Inflammatory macrophage treated with lipopolysaccharide for 1 hour (primary cell): Measurements from ENCODE around the gene SEC11A.
"Not testable (repeated sequence)": the region's sequence is repeated elsewhere in the genome, so short reads cannot be mapped to it uniquely, and the experiment has no call there.

Source experiments
- DNase-seq, 2 donors: peaks; one replicate each; pipeline ENCODE4 v3.0.0-alpha.2; 2020 to 2022

SEC11A gene

GRCh38 chr15:84736375-84736774, 20.4 kb upstream of the SEC11A start:
- DNase-seq, result no peak

DNA sequence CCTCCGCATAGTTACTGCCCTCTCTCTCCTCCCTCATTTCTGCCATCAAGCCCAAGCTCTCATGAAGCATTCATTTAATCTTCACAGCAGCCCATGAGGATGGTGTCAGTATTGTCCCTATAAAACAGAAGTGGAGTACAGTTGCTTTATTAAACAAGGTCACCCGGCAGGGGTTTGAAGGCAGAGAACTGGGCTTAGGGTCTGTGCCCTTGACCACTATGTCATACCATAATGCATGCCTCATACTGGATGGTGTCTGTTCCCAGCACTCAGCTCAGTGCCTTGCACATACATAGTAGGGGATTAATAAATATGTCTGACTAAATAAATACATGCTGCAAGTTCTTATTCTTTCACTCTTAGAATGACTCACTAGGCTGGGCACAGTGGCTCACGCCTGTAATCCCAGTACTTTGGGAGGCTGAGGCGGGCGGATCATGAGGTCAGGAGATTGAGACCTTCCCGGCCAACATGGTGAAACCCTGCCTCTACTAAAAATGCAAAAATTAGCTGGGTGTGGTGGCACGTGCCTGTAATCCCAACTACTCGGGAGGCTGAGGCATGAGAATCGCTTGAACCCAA, 19.6 kb upstream of the SEC11A start:
- peak; percentile 54 to 83 for DNase-seq

- DNase-seq, result peak; percentile 58 to 66
Observed at GRCh38 chr15:84734794-84735479, 19.0 kb upstream of the SEC11A start.

- DNase-seq, result no peak
Observed at GRCh38 chr15:84731774-84732173, 15.8 kb upstream of the SEC11A start.

GRCh38 chr15:84727429-84727828, 11.5 kb upstream of the SEC11A start:
- no peak for DNase-seq

DNA sequence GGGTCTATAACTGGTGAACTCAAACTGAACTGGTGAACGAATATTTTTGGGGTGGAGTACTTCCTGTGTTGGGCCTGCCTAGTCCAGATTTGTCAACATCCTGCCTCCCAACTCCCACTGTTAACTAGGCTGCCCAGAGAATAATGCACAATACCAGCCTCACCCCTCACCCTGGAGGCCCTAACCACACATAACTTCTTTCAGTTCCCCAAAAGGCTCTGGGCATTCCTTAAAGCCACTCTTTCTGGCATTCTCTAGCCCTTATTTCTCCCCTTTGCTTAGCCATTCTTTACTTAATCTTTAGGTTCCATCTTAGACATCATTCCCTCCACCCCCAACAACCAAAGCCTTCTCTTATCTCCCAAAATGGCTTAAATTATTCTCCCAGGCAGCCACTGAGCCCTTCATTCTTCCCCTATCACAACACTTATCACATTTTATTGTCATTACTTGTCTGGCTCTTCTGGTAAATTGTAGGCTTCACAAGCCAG, 9.1 kb upstream of the SEC11A start:
- peak; percentile 84 to 85 for DNase-seq

- DNase-seq, result no peak
Observed at GRCh38 chr15:84722628-84723027, 6.7 kb upstream of the SEC11A start.

DNA sequence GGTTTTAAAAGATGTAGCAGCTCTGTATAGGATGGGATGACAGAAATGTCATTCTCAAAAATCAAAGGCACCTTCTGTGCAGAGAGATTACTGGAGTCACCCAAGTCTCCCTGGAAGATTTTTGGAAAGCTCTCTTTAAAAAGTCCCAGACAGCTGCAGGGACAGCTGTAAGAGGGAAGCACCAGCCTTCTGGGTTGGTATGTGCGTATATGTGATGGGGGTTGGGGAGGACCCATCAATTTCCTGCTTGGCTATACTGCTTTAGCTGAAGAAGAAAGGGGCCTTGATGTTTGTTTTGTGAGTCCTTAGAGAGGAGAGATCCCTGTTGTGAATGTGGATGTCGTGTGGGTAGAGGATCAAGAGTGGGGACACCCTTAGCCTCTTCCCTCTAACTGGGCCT, 5.4 kb upstream of the SEC11A start:
- no peak for DNase-seq

GRCh38 chr15:84715441-84716035, 401 bp downstream of the SEC11A start:
- DNase-seq, result peak in 1 of 2 donors; percentile 15

DNA sequence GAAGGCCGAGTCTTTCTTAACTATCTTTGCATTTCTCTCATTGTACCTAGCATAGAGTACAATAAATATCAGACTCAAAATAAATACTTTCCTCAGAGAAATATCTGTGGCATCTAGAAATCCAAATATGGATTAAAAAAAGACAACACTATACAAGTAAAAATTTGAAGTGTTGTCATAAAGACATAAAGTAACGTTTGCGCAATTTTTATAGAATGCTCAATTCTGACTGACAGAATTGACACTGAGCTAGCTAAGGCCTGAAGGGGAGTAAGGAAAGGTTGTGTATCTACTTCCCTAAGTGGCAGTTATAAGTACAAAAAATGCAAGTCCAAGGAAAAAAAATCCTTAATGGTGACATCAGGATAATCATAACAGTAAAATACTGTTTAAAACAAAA, 1.1 kb downstream of the SEC11A start:
- DNase-seq, result peak; percentile 22 to 30

DNA sequence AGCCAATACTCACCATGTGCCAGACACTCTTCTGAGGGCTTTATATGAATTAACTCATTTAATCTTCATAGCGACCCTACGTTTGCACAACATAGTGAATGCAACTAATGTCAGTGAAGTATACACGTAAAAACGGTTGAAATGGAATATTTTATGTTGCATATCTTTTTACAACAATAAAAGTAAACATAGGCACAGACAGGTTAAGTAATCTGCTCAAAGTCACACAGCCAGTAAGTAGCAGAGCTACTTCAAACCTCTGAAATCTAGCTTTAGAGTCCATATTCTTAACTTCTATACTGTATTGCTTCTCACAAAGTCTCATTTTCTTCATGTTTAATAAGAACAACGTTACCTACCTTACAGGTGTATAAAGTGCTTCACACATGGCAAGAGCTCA, 1.6 kb downstream of the SEC11A start:
- DNase-seq, result no peak

DNA sequence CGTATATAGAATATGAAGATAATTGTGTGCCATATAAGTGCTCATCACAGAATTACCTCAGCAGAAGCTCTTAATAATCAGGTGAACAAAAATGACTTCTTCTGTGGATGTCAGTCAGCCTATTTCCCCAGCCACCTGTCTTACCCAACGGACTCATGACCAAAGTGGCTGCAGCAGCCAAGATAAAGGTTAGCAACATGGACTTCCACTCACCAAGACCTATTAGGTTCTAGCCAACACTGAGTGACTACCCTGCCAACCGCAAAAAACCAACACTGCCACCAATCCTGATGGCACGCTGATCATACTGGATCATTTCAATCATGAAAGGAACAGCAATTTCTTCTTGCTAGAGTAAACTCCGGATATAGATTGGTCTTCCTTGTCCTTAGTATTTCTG, 12.1 kb downstream of the SEC11A start:
- DNase-seq, result no peak

DNA sequence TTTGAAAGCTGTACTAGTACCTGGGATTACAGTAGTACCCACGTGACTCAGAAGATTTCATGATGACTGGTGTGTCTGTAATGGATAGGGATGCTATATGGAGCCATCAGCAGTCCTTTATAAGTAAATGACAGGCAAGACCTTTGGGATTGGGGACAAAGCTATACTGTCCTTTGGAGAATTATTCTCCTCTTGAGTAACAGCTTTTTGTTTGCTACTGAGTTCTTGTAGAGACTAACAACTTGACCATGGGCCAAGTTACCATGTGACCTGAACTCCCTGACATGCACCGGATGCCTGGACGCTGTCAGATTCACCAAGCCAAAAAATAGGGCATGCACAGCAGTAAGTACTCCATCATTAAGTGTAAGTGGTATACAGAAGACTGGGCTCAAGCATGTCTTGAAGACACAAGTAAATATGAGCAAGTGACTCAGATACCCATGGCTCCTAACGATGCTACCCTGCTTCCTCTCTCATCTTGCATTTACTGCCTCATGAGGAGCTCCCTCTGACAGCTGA, 12.9 kb downstream of the SEC11A start:
- no peak for DNase-seq

DNA sequence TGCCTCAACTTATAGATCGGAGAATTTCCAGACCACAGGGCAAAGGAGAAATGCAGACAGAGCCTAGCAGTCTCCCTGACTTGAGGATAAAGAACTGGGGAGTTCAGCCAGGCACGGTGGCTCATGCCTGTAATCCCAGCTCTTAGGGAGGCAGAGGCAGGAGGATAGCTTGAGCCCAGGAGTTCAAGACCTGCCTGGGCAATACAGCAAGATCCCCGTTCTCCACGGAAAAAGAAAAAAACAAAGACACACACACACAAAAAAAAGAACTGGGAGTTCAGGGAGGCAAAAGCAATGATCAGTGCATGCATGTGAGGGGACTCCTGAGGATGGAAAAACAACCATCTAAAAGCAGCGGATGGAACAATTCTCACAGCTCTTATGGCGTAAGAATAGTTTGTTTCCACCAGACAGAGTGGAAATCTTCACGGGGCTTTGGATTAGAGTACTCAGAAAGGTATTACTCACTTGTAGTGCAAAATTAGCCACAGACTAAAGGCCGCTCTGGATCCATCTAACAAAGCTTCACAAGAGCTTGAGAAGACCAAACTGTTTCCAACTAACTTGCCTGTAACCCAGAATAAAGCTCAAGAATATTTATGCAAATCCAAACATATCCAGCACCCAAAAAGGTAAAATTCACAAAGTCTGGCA, 16.3 kb downstream of the SEC11A start:
- no peak for DNase-seq

DNA sequence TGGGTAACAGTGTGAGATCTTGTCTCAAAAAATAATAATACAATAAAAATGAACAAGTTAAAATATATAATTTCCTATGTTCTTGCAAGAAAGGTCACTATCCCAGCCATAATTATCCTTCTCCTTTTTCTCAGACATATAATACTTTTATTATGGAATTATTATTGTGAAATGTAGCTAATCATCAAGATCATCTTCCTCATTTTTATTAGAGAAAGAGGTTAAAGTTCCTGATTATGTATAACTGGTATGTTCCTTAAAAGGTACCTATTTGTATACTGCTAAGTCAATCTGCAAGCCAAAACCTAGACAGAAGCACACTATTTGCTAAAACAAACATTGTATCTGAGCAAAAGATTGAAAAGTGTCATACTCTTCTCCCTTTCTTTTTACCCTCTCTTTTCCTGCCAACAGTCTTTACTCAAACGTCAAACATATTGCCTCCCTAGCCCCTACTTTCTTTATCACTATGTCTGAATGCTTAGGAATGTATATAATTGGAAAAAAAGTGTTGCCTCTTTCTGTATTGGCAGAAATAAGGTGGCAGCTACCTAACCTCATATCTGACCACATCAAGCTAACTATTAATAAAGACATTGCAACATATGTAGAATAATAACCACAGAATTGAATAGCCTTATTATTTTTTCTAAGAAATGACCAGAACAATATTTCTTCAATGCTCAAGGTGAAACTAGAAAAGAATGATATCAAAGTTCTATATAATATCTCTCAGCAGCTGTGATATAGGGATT, 18.5 kb downstream of the SEC11A start:
- peak; percentile 23 to 54 for DNase-seq

- no peak for DNase-seq
Observed at GRCh38 chr15:84696757-84697156, 19.2 kb downstream of the SEC11A start.

DNA sequence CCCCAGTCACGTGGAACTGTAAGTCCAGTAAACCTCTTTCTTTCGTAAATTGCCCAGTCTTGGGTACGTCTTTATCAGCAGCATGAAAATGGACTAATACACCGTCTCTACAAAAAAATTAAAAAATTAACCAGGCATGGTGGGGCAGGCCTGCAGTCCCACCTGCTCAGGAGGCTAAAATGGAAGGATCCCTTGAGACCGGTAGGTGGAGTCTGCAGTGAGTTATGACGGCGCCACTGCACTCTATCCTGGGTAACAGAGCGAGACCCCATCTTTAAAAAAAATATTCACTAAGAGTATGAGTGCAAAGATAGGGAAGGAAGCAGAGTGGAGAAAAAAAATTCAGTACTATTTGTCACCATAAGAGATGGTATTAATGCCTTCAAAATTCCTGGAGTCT, 25.6 kb downstream of the SEC11A start:
- DNase-seq, result no peak

DNA sequence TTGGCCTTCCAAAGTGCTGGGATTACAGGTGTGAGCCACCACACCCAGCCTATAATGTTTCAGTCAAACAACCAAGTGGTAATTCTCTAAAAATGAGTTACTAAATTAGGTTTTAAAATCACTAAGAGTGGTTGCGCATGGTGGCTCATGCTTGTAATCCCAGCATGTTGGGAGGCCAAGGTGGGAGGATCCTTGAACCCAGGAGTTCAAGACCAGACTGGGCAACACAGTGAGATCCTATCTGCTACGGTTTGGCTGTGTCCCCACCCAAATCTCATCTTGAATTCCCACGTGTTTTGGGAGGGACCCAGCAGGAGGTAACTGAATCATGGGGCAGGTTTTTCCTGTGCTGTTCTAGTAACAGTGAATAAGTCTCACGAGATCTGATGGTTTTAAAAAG, 26.1 kb downstream of the SEC11A start:
- no peak for DNase-seq

- not testable (repeated sequence) for DNase-seq
Observed at GRCh38 chr15:84686446-84686845, 29.5 kb downstream of the SEC11A start.

DNA sequence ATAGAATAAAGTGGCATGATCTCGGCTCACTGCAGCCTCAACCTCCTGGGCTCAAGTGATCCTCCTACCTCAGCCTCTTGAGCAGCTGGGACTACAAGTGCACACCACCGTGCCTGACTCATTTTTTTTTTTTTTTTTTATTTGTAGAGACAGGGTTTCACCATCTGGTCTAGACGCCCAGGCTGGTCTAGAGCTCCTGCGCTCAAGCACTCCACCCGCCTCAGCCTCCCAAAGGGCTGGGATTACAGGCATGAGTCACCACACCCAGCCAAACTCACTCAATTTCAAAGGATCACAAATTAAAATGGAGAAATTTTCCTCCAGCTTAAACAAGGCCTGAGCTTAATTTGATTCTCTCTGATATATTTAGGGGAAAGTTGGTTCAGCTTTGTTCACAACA, 30.6 kb downstream of the SEC11A start:
- DNase-seq, result peak; percentile 40 to 41

GRCh38 chr15:84684092-84684491, 31.8 kb downstream of the SEC11A start:
- DNase-seq, result peak; percentile 84 to 85

DNA sequence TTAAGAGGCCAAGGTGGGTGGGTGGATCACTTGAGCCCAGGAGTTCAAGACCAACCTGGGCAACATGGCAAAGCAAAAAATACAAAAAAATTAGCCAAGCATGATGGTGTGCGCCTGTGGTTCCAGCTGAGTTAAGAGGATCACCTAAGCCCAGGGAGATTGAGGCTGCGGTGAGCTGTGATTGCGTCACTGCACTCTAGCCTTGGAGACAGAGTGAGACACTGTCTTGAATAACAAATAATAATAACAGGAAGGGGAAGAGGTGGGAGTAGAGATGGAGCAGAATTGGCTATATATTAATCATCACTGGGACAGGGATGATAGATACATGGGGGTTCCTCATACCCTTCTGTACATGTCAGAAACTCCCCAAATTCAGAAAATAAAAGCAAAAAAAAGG, 34.1 kb downstream of the SEC11A start:
- peak; percentile 27 to 40 for DNase-seq

- DNase-seq, result no peak
Observed at GRCh38 chr15:84671211-84671610, 44.7 kb downstream of the SEC11A start.
